A673 (cell line): Measurements from ENCODE around the gene OTOG.

Source experiments
- EZH2 ChIP-seq: fragments of 200-600 bp; sonication (generic); IDR thresholded peaks from 2 replicates; pipeline ENCODE4 v1.6.1; 2017; ENCODE audit warnings: borderline replicate concordance, low read depth, mild to moderate bottlenecking, mixed read lengths, antibody characterized with exemption, low read length; ENCODE audit not compliant: poor library complexity, severe bottlenecking
- TF ChIP-seq, protein P1 (sequence below): fragments of 300-800, 200-600 bp; sonication (generic); conservative IDR thresholded peaks from 2 replicates; pipeline ENCODE4 v1.5.1; 2017; ENCODE audit warnings: low read depth, mild to moderate bottlenecking, antibody characterized with exemption, low read length, moderate library complexity, mixed read lengths

DNA sequence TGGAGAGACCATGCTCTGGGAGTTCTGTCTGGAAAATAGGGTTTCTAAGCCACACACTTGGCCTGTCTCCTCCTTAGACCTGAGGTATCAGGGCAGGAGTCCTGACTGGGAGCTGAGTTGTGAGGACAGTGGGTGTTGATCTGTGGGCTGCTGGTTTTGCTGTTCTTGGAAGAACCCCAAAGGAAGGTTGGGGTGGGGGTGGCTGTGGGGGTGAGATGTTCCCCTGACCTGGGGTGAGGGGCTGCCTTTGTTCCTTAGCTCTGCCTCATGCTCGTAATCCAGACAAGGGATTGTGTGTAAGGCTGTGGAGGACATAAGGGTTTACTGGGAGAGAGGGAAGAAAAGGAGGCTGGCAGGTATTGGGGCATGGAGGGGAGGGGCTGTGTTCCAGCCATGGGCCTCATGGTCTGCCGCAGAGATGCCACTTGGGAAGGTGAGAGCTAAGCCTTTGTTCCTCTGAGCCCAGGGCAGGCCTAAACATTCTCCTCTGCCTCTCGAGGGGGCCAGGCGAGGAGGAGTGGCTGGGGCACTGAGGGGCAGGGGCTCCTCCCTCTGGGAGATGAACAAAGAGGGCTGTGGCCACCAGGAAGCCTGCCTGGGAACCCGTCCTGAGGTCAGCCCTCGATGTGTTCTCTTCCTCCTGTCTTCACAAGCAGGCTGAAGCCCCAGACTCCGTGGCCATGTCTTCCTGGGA lies 4.4 kb downstream of the OTOG start:
- TF ChIP-seq, protein P1, sequence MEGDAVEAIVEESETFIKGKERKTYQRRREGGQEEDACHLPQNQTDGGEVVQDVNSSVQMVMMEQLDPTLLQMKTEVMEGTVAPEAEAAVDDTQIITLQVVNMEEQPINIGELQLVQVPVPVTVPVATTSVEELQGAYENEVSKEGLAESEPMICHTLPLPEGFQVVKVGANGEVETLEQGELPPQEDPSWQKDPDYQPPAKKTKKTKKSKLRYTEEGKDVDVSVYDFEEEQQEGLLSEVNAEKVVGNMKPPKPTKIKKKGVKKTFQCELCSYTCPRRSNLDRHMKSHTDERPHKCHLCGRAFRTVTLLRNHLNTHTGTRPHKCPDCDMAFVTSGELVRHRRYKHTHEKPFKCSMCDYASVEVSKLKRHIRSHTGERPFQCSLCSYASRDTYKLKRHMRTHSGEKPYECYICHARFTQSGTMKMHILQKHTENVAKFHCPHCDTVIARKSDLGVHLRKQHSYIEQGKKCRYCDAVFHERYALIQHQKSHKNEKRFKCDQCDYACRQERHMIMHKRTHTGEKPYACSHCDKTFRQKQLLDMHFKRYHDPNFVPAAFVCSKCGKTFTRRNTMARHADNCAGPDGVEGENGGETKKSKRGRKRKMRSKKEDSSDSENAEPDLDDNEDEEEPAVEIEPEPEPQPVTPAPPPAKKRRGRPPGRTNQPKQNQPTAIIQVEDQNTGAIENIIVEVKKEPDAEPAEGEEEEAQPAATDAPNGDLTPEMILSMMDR = no peak
- TF ChIP-seq EZH2 = no peak
